ENCODE measurements around the gene SCN10A. TPM values are rescaled to one million over a fixed set of nuclear protein-coding genes. Genes with fewer than 3 reads are reported as not detected.

The SCN10A gene
- total RNA-seq, 1 donor from 2014 or later: not detected

DNA sequence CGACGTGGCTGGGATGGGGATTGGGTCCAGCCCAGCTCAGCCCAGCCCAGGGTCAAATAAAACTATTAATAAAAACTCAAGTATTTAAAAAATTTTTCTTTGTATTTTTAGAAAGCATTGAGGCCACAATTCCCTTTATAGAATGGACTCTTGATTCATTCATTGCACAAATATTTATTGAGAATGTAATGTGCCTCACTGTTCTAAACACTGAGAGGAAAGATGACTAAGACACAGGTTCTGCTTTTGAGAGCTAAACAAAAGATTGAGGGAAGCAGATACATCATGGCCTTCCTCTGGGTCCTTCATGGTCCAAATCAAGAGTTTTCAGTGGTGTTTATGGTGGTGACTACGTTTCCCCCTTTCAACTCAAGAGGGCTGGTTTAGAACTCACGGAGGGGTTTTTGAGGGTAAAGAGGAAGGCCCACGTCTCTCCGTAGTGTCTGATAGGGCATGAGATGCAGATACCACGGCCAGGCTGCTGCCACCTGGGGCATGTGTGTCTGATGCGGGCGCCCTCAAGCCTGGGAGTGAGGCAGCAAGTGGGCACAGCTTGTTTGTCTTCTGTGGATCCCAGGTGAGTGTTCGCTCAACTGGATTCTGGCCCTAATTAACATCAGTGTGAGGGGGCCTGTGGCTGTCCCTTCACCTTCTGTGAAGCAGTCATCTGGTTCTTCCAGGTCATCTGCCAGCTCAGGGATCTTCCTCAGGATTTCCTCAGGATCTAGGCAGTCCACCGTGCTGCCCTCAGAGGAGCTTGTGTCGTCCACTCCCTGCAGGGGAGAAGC lies 93.0 kb downstream of the SCN10A start:
- H3K9me3 Mint-ChIP-seq (ENCODE audit: unreplicated experiment): no peaks in the 10 kb centered on the region
- DNase-seq (ENCODE audit: low spot score): no peak

DNA sequence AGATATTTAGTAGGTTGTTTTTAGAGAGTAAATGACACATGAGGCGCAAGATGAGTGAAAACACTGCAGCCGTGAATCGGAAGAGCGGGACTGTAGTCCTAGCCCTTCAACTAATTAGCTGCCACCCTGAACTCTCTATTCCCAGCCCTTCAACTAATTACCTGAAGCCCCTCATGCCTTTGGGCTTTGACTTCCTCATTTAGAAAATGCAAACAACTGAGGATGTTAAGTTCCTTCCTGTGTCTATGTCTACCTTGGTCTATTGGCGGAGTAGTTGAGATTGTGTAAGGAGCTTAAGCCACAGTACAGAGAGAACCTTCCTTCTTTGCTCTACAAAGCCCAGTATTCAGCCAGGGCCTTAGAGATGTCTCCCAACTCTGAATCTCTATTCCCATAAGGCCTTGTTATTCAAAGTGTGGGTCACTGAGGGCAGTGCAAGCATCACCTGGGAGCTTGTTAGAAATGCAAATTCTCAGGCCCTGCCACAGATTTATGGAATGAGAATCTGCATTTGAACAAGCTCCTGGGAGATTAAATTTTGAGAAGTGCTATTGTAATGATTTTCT lies 94.7 kb downstream of the SCN10A start:
- no peaks in the 10 kb centered on the region for H3K36me3 Mint-ChIP-seq (ENCODE audit: low read depth, unreplicated experiment)
- TF ChIP-seq, protein P1, sequence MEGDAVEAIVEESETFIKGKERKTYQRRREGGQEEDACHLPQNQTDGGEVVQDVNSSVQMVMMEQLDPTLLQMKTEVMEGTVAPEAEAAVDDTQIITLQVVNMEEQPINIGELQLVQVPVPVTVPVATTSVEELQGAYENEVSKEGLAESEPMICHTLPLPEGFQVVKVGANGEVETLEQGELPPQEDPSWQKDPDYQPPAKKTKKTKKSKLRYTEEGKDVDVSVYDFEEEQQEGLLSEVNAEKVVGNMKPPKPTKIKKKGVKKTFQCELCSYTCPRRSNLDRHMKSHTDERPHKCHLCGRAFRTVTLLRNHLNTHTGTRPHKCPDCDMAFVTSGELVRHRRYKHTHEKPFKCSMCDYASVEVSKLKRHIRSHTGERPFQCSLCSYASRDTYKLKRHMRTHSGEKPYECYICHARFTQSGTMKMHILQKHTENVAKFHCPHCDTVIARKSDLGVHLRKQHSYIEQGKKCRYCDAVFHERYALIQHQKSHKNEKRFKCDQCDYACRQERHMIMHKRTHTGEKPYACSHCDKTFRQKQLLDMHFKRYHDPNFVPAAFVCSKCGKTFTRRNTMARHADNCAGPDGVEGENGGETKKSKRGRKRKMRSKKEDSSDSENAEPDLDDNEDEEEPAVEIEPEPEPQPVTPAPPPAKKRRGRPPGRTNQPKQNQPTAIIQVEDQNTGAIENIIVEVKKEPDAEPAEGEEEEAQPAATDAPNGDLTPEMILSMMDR (IDR thresholded peaks at IDR 0.05; ENCODE audit: unreplicated experiment): no peak
- no peak overlapping the region for H3K4me3 Mint-ChIP-seq (ENCODE audit: unreplicated experiment)

More for the DNA sequence above, 93.0 kb downstream of the SCN10A start:
- H3K27me3 Mint-ChIP-seq (ENCODE audit: unreplicated experiment): peaks cover 4% of the 10 kb centered on the region
- no peak overlapping the region for H3K27ac Mint-ChIP-seq (ENCODE audit: unreplicated experiment)
- TF ChIP-seq, protein P1 (IDR thresholded peaks at IDR 0.05; ENCODE audit: unreplicated experiment): no peak
- H3K4me3 Mint-ChIP-seq (ENCODE audit: unreplicated experiment): no peak overlapping the region
- H3K36me3 Mint-ChIP-seq (ENCODE audit: low read depth, unreplicated experiment): no peaks in the 10 kb centered on the region
- peaks cover 8% of the 10 kb centered on the region for H3K4me1 Mint-ChIP-seq (ENCODE audit: unreplicated experiment)

DNA sequence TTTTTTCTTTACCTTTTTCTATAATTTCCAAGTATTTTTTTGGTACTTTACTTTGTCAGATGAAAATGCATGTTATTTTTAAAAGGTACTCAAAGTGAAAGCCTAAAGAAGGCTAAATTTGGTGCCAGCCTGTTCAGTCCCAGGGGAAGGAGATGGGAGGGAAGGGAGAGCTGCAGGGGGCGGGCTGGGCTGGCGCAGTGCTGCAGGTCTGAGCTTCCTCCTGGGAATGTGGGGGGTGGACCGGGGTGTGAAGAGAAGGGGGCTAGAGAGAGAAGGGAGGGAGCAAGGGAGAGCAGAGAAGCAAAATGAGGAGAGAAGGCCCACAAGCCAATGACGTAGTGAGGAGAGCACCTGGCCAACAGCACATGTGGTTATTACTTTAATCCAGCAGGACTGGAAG lies 95.6 kb downstream of the SCN10A start:
- Mint-ChIP-seq H3K27me3 (ENCODE audit: unreplicated experiment) (no peaks in the 10 kb centered on the region), H3K36me3 (ENCODE audit: low read depth, unreplicated experiment) (no peaks in the 10 kb centered on the region), H3K4me1 (ENCODE audit: unreplicated experiment) (peaks cover 8% of the 10 kb centered on the region), H3K9me3 (ENCODE audit: unreplicated experiment) (no peaks in the 10 kb centered on the region), H3K4me3 (ENCODE audit: unreplicated experiment) (no peak overlapping the region), H3K27ac (ENCODE audit: unreplicated experiment) (no peak overlapping the region)
- TF ChIP-seq, protein P1 (IDR thresholded peaks at IDR 0.05; ENCODE audit: unreplicated experiment): no peak
- no peak for DNase-seq (ENCODE audit: low spot score)

More for the DNA sequence above, 94.7 kb downstream of the SCN10A start:
- Mint-ChIP-seq H3K27me3 (ENCODE audit: unreplicated experiment) (no peaks in the 10 kb centered on the region), H3K4me1 (ENCODE audit: unreplicated experiment) (peaks cover 8% of the 10 kb centered on the region), H3K27ac (ENCODE audit: unreplicated experiment) (no peak overlapping the region), H3K9me3 (ENCODE audit: unreplicated experiment) (no peaks in the 10 kb centered on the region)
- DNase-seq (ENCODE audit: low spot score): no peak

DNA sequence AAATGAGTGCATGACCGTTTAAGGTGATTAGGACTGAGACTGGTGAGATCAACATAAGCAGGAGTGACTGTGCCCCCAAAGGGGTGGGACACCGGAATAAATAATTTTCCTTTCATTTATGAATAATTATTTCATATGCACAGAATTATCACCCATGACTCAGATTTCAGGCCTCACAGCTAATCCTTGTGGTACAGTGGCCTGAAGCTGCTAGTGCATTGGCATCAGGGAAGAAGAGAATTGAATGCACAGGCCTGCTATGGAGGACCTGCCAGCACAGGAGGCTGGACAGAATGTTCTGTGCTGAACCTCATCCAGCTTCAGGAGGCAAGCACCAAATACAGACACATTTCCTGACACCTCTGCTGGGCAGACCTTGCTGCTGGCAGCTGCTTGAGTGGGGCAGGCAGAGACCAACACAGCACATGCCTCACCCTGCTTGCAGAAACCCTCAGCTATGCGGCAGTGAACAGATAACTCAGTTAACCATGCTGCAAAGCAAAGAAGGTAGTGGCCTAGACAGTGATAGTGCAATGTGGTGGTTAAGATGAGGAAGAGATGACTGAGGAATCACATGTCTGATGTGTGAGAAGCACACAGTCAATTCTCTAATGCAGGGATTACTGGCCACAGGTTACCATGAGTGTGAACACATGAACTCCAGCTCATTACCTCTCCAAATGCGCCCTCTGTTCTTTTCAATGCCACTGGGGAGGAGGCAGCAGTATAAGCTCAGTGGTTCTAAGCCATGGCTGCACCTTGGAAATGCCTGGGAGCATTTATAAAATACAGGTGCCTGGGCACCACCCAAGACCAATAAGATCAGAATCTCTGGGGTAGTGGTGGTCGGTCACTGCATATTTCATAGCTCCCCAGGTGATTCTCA lies 98.4 kb downstream of the SCN10A start:
- no peaks in the 10 kb centered on the region for H3K36me3 Mint-ChIP-seq (ENCODE audit: low read depth, unreplicated experiment)
- H3K9me3 Mint-ChIP-seq (ENCODE audit: unreplicated experiment): no peaks in the 10 kb centered on the region
- H3K27me3 Mint-ChIP-seq (ENCODE audit: unreplicated experiment): peaks cover 2% of the 10 kb centered on the region
- TF ChIP-seq, protein P1 (IDR thresholded peaks at IDR 0.05; ENCODE audit: unreplicated experiment): no peak
- no peak for DNase-seq (ENCODE audit: low spot score)
- peaks cover 8% of the 10 kb centered on the region for H3K4me1 Mint-ChIP-seq (ENCODE audit: unreplicated experiment)
- H3K27ac Mint-ChIP-seq (ENCODE audit: unreplicated experiment): no peak overlapping the region
- no peak overlapping the region for H3K4me3 Mint-ChIP-seq (ENCODE audit: unreplicated experiment)

Measured in endothelial cell (in vitro differentiated cells).